ENCODE measurements around the gene ACP4.
A peak's percentile ranks its signal among the peaks of the same experiment; 100 is the strongest.

The ACP4 gene

GRCh38 chr19:50826492-50827240 is 36.5 kb downstream of the ACP4 start:
- no peak overlapping the region for H3K4me3 ChIP-seq (ENCODE audit: low read depth, low read length)
- no peaks in the 10 kb centered on the region for H3K27me3 ChIP-seq
- peaks cover 10% of the 10 kb centered on the region for H3K4me1 ChIP-seq
- DNase-seq, result no peak
- no peaks in the 10 kb centered on the region for H3K9me3 ChIP-seq
- TF ChIP-seq CTCF (IDR thresholded peaks at IDR 0.05; ENCODE audit: low read depth, low read length), result no peak
- H3K36me3 ChIP-seq, result no peaks in the 10 kb centered on the region

DNA sequence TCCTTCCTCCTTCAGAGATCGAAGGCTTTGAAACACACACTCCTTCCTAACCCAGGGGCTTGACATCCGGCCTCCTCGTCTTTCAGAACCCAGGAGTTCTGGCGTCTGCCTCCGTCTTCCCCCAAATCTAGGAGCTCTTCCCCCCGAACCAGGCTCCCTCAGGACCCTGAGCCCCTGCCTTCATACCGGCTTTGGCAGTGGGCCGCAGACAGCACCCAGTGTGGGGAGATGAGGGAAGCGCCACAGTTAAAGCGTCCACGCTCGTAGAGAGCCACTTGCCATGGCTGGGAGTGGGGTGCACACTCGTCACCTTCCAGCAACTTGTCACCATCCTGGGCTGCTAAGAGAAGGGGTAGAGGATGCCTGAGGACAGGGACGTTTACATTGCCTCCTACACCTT is 37.3 kb downstream of the ACP4 start:
- Histone ChIP-seq H3K4me1 (peaks cover 7% of the 10 kb centered on the region), H3K27me3 (no peaks in the 10 kb centered on the region), H3K9me3 (no peaks in the 10 kb centered on the region), H3K4me3 (ENCODE audit: low read depth, low read length) (no peak overlapping the region), H3K36me3 (no peaks in the 10 kb centered on the region)
- DNase-seq, result no peak
- no peak for TF ChIP-seq CTCF (IDR thresholded peaks at IDR 0.05; ENCODE audit: low read depth, low read length)

DNA sequence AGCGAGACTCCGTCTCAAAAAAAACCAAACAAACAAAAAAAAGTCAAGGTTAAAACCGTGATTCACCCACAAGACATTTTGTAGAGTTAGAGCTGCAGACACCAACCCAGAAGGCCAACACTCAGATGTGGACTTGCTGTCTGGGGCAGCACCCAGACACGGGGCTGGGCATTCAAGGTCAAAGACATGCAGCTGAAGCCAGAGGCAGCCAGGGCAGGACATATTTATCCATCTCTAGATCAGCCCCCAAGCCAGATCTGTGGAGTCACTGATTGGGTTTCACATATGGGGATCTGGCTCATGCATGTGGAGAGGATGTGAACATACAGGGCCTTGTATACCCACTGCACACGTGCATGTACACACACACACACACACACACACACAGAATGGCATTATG is 39.6 kb downstream of the ACP4 start:
- Histone ChIP-seq H3K4me1 (peaks cover 7% of the 10 kb centered on the region), H3K36me3 (no peaks in the 10 kb centered on the region), H3K9me3 (no peaks in the 10 kb centered on the region), H3K27me3 (no peaks in the 10 kb centered on the region), H3K4me3 (ENCODE audit: low read depth, low read length) (no peak overlapping the region)
- peak; percentile 39 for DNase-seq
- TF ChIP-seq CTCF (IDR thresholded peaks at IDR 0.05; ENCODE audit: low read depth, low read length), result no peak

DNA sequence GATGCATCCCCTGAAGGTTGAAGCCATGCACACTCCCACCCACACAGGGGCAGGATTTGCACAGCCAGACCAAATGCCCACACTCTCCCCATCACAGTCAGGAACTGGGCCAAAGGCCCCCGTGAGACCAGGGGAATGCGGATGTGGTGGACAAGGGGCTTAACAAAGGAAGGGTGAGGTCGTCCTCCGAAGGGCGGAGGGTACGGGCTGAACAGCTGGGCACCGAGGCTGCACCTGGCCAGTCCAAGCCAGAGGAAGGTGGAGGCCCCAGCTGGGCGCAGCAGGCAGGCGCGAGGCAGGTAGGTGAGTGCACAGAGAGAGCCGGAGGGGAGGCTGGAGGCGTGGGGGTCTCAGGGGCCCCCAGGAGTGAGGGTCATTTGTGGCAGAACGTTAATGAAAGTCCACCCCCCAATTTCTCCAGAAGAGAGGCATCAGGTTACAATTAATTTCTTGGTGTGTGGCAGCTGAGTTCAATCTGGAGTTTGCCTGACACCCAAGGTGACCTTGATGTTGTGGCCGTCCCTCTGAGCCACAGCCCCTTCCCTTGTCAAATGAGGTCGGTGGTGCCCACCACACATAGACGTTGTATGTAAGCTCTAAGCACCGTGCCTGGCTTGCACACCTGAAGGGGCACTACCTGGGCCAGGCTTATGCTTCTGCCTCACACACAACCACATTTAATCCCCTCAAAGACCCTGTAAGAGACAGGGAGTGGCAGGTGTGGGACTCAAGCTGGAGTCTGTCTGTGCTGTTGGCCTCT is 40.2 kb downstream of the ACP4 start:
- no peaks in the 10 kb centered on the region for H3K27me3 ChIP-seq
- H3K36me3 ChIP-seq, result no peaks in the 10 kb centered on the region
- no peaks in the 10 kb centered on the region for H3K9me3 ChIP-seq
- peaks cover 7% of the 10 kb centered on the region for H3K4me1 ChIP-seq
- H3K4me3 ChIP-seq (ENCODE audit: low read depth, low read length), result no peak overlapping the region
- TF ChIP-seq CTCF (IDR thresholded peaks at IDR 0.05; ENCODE audit: low read depth, low read length), result no peak
- DNase-seq, result no peak

DNA sequence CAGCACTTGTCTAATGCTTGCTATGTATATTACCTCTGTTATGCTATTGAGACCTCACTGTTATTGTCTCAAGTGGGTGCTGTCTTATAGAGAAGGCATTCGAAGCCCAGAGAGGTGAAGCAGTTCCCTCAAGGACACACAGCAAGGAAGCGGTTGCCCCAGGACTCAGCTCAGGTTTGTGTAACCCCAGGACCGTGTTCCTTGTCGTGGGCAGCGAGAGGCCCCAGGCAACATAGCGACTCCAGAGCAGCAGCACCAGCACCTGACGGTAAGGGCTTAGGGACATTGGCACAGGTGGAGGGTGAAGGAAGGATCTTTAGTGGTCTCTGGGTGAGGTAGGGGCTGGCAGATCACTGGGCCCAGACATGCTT is 40.8 kb downstream of the ACP4 start:
- TF ChIP-seq CTCF (IDR thresholded peaks at IDR 0.05; ENCODE audit: low read depth, low read length), result no peak
- Histone ChIP-seq H3K4me3 (ENCODE audit: low read depth, low read length) (no peak overlapping the region), H3K9me3 (no peaks in the 10 kb centered on the region), H3K4me1 (peaks cover 7% of the 10 kb centered on the region), H3K27me3 (no peaks in the 10 kb centered on the region), H3K36me3 (no peaks in the 10 kb centered on the region)
- no peak for DNase-seq

DNA sequence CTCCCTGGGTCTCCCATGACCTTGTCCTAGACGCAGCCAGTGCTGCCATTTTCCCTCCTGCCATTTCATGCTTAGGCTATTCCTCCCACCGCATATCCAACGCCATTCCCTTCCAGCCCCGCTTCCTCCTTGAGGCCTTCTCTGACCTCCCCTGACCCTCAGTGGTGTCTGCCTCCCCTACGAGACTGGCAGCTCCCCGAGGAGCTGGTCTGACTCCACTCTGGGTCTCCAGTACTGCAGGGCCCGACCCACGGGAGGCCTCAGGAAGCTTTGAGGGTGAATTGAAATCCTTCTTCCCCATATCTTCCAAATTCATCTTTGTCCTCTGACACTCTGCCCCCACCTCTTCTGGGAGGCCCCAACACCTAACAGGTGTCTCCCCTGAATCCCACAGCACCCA is 42.5 kb downstream of the ACP4 start:
- H3K27me3 ChIP-seq, result no peaks in the 10 kb centered on the region
- no peak for DNase-seq
- TF ChIP-seq CTCF (IDR thresholded peaks at IDR 0.05; ENCODE audit: low read depth, low read length), result no peak

More for the DNA sequence above, 42.5 kb downstream of the ACP4 start:
- peaks cover 7% of the 10 kb centered on the region for H3K4me1 ChIP-seq
- no peaks in the 10 kb centered on the region for H3K36me3 ChIP-seq
- no peak overlapping the region for H3K4me3 ChIP-seq (ENCODE audit: low read depth, low read length)
- H3K9me3 ChIP-seq, result no peaks in the 10 kb centered on the region

All from BE2C (cell line).